RWPE2 (cell line): ENCODE data around the gene BBX.

Experiments
- ATAC-seq: fragments of 200-7000 bp; cut with Tn5 transposase; 3 replicates; pipeline ENCODE4 v1.9.1; 2021; ENCODE audit warnings: low read depth
- DNase-seq: peaks from one replicate; pipeline ENCODE4 v3.0.0-alpha.2; 2020; ENCODE audit warnings: low spot score
- H3K27ac ChIP-seq: fragments of 450-650 bp; 2 replicates; pipeline ENCODE4 v1.5.1; 2017; ENCODE audit warnings: mild to moderate bottlenecking; ENCODE audit not compliant: poor library complexity, severe bottlenecking
- H3K27me3 ChIP-seq: fragments of 250-450 bp; sonication (Bioruptor Pico); 2 replicates; pipeline ENCODE4 v1.5.1; 2021; ENCODE audit warnings: mild to moderate bottlenecking, moderate library complexity; ENCODE audit not compliant: insufficient read depth, poor library complexity, severe bottlenecking
- H3K36me3 ChIP-seq: fragments of 250-450 bp; sonication (Bioruptor Pico); 2 replicates; pipeline ENCODE4 v1.5.1; 2020; ENCODE audit warnings: low read depth, mild to moderate bottlenecking, moderate library complexity
- H3K4me1 ChIP-seq: fragments of 250-450 bp; sonication (Bioruptor Pico); 2 replicates; pipeline ENCODE4 v1.5.1; 2021; ENCODE audit warnings: mild to moderate bottlenecking, moderate library complexity; ENCODE audit not compliant: insufficient read depth, poor library complexity, severe bottlenecking
- H3K4me3 ChIP-seq: fragments of 250-450 bp; sonication (Bioruptor Pico); 2 replicates; pipeline ENCODE4 v1.5.1; 2021; ENCODE audit warnings: mild to moderate bottlenecking, moderate library complexity; ENCODE audit not compliant: severe bottlenecking
- H3K9me3 ChIP-seq: fragments of 250-450 bp; sonication (Bioruptor Pico); 2 replicates; pipeline ENCODE4 v1.5.1; 2021; ENCODE audit warnings: mild to moderate bottlenecking, moderate library complexity; ENCODE audit not compliant: severe bottlenecking
- CTCF ChIP-seq: fragments of 450-650 bp; IDR thresholded peaks from one replicate; pipeline ENCODE4 v1.5.1; 2017; ENCODE audit warnings: mild to moderate bottlenecking, moderate library complexity; ENCODE audit not compliant: poor library complexity, severe bottlenecking

BBX gene

GRCh38 chr3:107845380-107846278, 322.9 kb downstream of the BBX start:
- Histone ChIP-seq H3K36me3 (no peaks in the 10 kb centered on the region), H3K4me3 (no peak overlapping the region), H3K9me3 (no peaks in the 10 kb centered on the region), H3K4me1 (peaks cover 13% of the 10 kb centered on the region), H3K27ac (peak overlapping the region; percentile 59), H3K27me3 (no peaks in the 10 kb centered on the region)
- no peak for TF ChIP-seq CTCF
- DNase-seq, result no peak
- peak; percentile 78 for ATAC-seq

- H3K9me3 ChIP-seq, result no peaks in the 10 kb centered on the region
- H3K4me1 ChIP-seq, result peaks cover 13% of the 10 kb centered on the region
- no peaks in the 10 kb centered on the region for H3K36me3 ChIP-seq
- no peak overlapping the region for H3K4me3 ChIP-seq
- DNase-seq (no peak), ATAC-seq (peak; percentile 80)
- peak; percentile 82 for TF ChIP-seq CTCF
- H3K27ac ChIP-seq, result peak overlapping the region; percentile 59
- no peaks in the 10 kb centered on the region for H3K27me3 ChIP-seq
These were observed 323.6 kb downstream of the BBX start for GRCh38 chr3:107846279-107846852.

- no peak for TF ChIP-seq CTCF
- Histone ChIP-seq H3K4me3 (no peak overlapping the region), H3K27ac (no peak overlapping the region), H3K9me3 (no peaks in the 10 kb centered on the region), H3K36me3 (no peaks in the 10 kb centered on the region), H3K4me1 (peaks cover 13% of the 10 kb centered on the region), H3K27me3 (no peaks in the 10 kb centered on the region)
- DNase-seq (no peak), ATAC-seq (no peak)
These were observed 325.0 kb downstream of the BBX start for GRCh38 chr3:107847791-107848190.

- Histone ChIP-seq H3K27ac (no peak overlapping the region), H3K36me3 (no peaks in the 10 kb centered on the region), H3K4me1 (peaks cover 13% of the 10 kb centered on the region), H3K27me3 (no peaks in the 10 kb centered on the region), H3K4me3 (no peak overlapping the region), H3K9me3 (no peaks in the 10 kb centered on the region)
- ATAC-seq (no peak), DNase-seq (no peak)
- no peak for TF ChIP-seq CTCF
These were observed 325.7 kb downstream of the BBX start for GRCh38 chr3:107848351-107848915.

- Histone ChIP-seq H3K36me3 (no peaks in the 10 kb centered on the region), H3K4me3 (no peak overlapping the region), H3K27ac (no peak overlapping the region), H3K27me3 (no peaks in the 10 kb centered on the region), H3K9me3 (no peaks in the 10 kb centered on the region), H3K4me1 (peaks cover 8% of the 10 kb centered on the region)
- DNase-seq, result no peak
- TF ChIP-seq CTCF, result no peak
- ATAC-seq, result no peak
These were observed 327.9 kb downstream of the BBX start for GRCh38 chr3:107850681-107851080.
